Measurements from ENCODE around the gene UNC45B.
"Not testable (repeated sequence)": the region's sequence is repeated elsewhere in the genome, so short reads cannot be mapped to it uniquely, and the experiment has no call there.

The UNC45B gene

DNA sequence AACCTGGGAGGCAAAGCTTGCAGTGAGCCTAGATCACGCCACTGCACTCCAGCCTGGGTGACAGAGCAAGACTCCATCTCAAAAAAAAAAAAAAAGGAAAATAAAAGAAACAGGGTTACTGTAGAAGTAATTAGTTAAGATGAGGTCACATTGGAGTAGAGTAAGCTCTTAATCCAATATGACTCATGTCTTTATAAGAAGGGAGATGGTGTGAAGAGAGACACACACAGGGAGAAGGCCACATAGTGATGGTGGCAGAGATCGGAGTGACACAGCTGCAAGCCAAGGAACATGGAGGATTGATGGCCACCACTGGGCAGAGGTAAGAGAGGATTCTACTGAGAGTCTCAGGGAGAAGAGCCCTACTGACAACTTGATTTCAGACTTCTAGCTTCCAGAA lies 79.9 kb downstream of the UNC45B start:
- no peak for DNase-seq

DNA sequence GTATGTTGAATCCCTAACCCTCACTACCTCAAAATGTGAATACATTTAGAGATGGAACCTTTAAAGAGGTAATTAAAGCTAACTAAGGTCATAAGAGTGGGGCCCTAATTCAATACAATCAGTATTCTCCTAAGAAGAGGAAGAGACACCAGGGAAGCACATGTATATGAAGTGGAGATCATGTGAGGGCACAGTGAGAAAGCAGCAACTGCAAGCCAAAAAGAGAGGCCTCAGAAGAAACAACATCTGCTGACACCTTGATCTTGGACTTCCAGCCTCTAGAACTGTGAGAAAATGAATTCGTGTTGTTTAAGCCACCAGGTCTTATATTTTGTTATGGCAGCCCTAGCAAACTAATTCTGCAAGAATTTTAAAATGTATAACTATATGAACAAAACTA lies 82.0 kb downstream of the UNC45B start:
- DNase-seq = no peak

DNA sequence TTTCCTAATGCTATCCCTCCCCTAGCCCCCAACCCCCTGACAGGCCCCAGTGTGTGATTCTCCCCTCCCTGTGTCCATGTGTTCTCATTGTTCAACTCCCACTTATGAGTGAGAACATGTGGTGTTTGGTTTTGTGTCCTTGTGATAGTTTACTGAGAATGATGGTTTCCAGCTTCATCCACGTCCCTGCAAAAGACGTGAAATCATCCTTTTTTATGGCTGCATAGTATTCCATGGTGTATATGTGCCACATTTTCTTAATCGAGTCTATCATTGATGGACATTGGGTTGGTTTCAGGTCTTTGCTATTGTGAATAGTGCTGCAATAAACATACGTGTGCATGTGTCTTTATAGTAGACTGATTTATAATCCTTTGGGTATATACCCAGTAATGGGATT lies 86.7 kb downstream of the UNC45B start:
- not testable (repeated sequence) for DNase-seq

DNA sequence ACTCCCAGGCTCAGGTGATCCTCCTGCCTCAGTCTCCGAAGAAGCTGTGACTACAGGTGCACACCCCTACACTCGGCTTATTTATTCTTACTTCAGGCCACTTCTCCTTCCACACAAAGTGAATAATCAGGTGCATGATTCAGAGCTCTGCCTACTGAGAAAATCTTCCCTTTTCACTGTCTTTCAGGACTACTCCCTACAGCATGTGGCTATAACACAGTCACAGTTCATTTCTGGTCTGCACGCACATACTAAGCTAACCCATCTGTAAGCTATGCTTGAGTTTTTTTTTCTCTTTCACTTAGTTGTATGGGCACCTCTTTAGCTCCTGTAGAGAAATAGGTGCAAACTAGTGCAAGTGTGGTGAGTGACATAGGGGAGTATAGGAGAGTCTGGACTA lies 87.7 kb downstream of the UNC45B start:
- DNase-seq = no peak

DNA sequence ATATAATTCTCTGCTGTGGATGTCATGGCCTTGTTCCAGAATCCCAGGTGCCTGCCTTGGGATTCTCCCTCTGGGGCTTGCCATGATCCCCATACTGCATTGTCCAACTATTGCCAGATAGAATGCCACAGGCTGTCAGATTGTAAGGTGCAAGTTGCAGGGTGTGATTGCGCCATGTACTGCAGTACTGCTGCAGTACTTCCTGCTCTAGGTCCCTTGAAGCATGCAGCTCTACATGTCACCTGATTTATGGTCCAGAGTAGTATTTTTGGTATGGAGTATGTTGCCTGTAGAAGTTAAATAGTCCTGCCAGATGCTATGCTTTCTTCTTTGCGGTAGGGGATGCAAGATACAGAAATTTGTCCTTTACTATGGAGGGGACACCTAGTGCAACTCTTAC lies 88.3 kb downstream of the UNC45B start:
- DNase-seq = no peak

DNA sequence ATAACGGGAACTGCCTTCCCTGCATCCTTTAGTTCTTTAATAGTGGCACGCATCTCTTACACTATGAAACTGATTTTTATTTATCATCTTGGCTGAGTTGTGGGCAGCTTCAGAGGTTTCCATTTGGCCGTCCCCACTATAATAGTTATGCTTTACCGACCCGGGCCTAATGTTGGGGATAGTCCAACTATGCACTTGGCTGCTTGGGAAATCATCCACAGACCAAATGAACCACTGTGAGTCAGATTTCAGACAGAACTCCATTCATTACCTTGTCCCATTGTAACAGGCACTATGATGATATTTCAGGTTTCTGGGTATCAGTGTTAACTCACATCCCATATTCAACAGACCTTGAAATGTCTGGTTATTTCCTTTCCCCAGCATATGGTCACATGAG lies 89.2 kb downstream of the UNC45B start:
- DNase-seq = no peak

DNA sequence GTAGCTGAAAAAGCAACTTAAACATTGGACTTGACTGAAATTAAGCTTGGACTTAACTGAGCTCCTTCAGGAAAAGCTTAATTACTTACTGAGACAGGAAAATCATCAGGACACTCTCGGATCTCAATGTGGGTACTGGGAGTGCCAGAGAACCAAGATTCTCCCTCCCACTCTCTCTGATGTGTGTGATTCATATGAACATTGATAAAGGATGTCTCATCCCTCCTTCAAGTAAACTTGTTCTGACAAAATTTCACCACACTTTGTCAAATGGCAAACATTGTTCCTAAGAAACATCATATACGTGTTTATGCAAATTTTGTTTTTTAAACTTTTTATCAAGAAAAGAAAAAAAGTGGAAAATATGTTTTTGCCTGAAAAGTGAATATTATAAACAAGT lies 91.2 kb downstream of the UNC45B start:
- no peak for DNase-seq

Data from activated T-cell treated with anti-CD3 and anti-CD28 coated beads for 4 hours (primary cell).